Left lung (tissue), 10 donors: Measurements from ENCODE around the gene MFF. TPM values are rescaled to one million over a fixed set of nuclear protein-coding genes. Genes with fewer than 3 reads are reported as not detected.
A peak's percentile ranks its signal among the peaks of the same experiment; 100 is the strongest.

ENCODE experiments used
- ATAC-seq: fragments of 200-7000 bp; cut with Tn5 transposase; one replicate; pipeline ENCODE4 v1.9.1; 2020; ENCODE audit warnings: moderate library complexity
- DNase-seq, 4 donors: peaks; one replicate each; pipeline ENCODE4 v3.0.0-alpha.2; 2013 to 2020
- H3K27ac ChIP-seq, 2 donors: fragments of 200-600 bp; sonication (generic) in 1 of 2; one replicate each; pipeline versions ENCODE4 v1.5.0 to v1.8.0; 2020 to 2021
- H3K27me3 ChIP-seq, 2 donors: fragments of 200-600 bp; sonication (generic) in 1 of 2; one replicate each; pipeline versions ENCODE4 v1.5.0 to v1.8.0; 2020 to 2021
- H3K36me3 ChIP-seq, 2 donors: fragments of 200-600 bp; sonication (generic) in 1 of 2; one replicate each; pipeline versions ENCODE4 v1.5.0 to v1.8.0; 2020 to 2021
- H3K4me1 ChIP-seq, 2 donors: fragments of 200-600 bp; one replicate each; pipeline ENCODE4 v1.8.0; 2021
- H3K4me3 ChIP-seq, 2 donors: fragments of 200-600 bp; sonication (generic) in 1 of 2; one replicate each; pipeline versions ENCODE4 v1.5.0 to v1.8.0; 2020 to 2021; ENCODE audit warnings: mild to moderate bottlenecking in 1 of 2
- H3K9me3 ChIP-seq, 2 donors: fragments of 200-600 bp; sonication (generic) in 1 of 2; one replicate each; pipeline versions ENCODE4 v1.5.0 to v1.8.0; 2020 to 2021
- intact Hi-C, 2 donors: fragments of 100-400 bp; cut with DNase I; formaldehyde crosslinking; loops; one replicate each; pipeline versions ENCODE4 v1.11.2 to v1.14.2; 2022
- polyA plus RNA-seq, 6 donors: library from polyadenylated mRNA; unstranded; fragments of 120-200 nt; gene quantifications; one replicate each; pipeline ENCODE4 v1.2.1, GENCODE V29; 2013; ENCODE audit not compliant: insufficient read length in 6 of 6
- total RNA-seq, 2 donors: library from RNA; stranded (reverse); fragmentation: NEBNext Ultra II Directional; extraction: Animal tissue kit (Norgen Biotek cat#: 25700); gene quantifications; one replicate each; pipeline ENCODE4 v1.2.1, GENCODE V29; 2021
- TF ChIP-seq, protein P1 (sequence below), 2 donors: fragments of 200-600 bp; sonication (generic) in 1 of 2; IDR thresholded peaks; one replicate each; pipeline versions ENCODE4 v1.5.0 to v1.8.0; 2021; ENCODE audit warnings: antibody characterized with exemption in 2 of 2
- donor health status: DM: no; HTN: yes; CAD: no.
- donor health status: DM: no; HTN: no; CAD: no.

MFF gene
- total and polyA plus RNA-seq, 8 donors = 53.2 to 124 (median 106) TPM

DNA sequence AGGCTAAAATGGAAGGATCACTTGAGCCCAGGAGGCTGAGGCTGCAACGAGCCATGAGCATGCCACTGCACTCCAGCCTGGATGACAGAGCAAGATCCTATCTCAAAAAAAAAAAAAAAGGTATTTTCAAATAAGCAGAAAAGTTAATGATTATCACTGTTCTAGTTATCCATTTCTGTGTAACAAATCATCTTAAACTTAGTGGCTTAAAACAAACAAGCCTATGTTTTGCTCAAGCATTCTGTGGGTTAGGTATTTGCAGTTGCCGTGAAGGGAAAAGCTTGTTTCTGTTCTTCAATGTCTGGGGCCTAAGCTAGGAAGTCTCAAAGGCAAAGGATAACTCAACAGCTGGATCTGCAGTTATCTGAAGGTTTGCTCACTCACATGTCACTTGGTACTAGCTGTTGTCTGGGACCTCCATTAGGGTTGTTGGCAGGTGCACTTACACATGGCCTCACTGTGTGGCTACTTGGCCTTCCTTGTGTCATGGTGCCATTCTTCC, 14.1 kb downstream of the MFF start:
- DNase-seq (no peak), ATAC-seq (peak; percentile 31)
- Histone ChIP-seq H3K27ac (no peak overlapping the region), H3K4me3 (no peak overlapping the region), H3K4me1 (peaks cover 0 to 10% of the 10 kb centered on the region in 2 donors), H3K36me3 (peaks cover 0 to 48% of the 10 kb centered on the region in 2 donors), H3K27me3 (no peaks in the 10 kb centered on the region), H3K9me3 (no peaks in the 10 kb centered on the region)
- TF ChIP-seq, protein P1, sequence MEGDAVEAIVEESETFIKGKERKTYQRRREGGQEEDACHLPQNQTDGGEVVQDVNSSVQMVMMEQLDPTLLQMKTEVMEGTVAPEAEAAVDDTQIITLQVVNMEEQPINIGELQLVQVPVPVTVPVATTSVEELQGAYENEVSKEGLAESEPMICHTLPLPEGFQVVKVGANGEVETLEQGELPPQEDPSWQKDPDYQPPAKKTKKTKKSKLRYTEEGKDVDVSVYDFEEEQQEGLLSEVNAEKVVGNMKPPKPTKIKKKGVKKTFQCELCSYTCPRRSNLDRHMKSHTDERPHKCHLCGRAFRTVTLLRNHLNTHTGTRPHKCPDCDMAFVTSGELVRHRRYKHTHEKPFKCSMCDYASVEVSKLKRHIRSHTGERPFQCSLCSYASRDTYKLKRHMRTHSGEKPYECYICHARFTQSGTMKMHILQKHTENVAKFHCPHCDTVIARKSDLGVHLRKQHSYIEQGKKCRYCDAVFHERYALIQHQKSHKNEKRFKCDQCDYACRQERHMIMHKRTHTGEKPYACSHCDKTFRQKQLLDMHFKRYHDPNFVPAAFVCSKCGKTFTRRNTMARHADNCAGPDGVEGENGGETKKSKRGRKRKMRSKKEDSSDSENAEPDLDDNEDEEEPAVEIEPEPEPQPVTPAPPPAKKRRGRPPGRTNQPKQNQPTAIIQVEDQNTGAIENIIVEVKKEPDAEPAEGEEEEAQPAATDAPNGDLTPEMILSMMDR (IDR thresholded peaks at IDR 0.05) = no peak
- intact Hi-C loops = no loop called here

DNA sequence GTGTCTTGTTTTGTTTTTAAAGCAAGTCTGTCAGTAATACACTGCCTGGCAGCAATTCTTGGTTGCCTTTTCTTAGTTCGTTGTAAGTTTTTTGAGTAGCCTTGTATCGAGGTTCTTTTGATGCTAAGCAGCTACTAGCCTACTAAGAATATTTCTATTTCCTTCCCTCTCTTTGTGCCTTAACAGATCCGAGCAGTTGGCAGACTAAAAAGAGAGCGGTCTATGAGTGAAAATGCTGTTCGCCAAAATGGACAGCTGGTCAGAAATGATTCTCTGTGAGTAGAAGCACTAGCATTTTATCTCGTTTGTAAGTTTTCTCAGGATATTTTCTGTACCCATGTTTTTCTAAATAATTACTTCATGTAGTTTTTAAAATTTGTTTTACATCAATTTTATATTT, 15.1 kb downstream of the MFF start:
- intact Hi-C loops = no loop called here
- TF ChIP-seq, protein P1 (IDR thresholded peaks at IDR 0.05) = no peak
- no peaks in the 10 kb centered on the region for H3K9me3 ChIP-seq
- H3K4me1 ChIP-seq = peaks cover 0 to 9% of the 10 kb centered on the region in 2 donors
- peaks cover 0 to 38% of the 10 kb centered on the region in 2 donors for H3K36me3 ChIP-seq
- no peaks in the 10 kb centered on the region for H3K27me3 ChIP-seq
- DNase-seq (no peak), ATAC-seq (no peak)
- no peak overlapping the region for H3K4me3 ChIP-seq
- H3K27ac ChIP-seq = no peak overlapping the region

DNA sequence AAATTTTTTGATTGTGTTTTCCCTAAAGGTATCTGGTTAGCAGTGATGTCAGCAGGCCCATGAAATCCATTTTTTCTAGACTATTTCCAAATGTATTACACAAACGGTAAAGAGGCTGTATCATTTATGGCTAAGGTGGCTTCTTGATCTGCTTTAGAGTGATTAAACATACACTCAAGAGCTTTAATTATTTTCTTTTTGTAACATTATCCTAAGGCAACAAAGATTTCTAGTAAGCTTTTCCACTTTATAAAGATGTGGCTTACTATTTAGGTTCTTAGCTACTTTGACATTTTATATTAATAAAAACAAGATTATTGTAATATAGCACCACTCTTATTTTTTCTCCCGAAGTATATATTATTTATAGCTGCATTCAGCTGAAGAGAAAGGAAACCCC, 16.5 kb downstream of the MFF start:
- intact Hi-C loops = no loop called here
- Histone ChIP-seq H3K36me3 (peaks cover 0 to 27% of the 10 kb centered on the region in 2 donors), H3K27me3 (no peaks in the 10 kb centered on the region), H3K9me3 (no peaks in the 10 kb centered on the region), H3K4me1 (no peaks in the 10 kb centered on the region), H3K4me3 (no peak overlapping the region), H3K27ac (no peak overlapping the region)
- TF ChIP-seq, protein P1 (IDR thresholded peaks at IDR 0.05) = no peak
- ATAC-seq (no peak), DNase-seq (no peak)

DNA sequence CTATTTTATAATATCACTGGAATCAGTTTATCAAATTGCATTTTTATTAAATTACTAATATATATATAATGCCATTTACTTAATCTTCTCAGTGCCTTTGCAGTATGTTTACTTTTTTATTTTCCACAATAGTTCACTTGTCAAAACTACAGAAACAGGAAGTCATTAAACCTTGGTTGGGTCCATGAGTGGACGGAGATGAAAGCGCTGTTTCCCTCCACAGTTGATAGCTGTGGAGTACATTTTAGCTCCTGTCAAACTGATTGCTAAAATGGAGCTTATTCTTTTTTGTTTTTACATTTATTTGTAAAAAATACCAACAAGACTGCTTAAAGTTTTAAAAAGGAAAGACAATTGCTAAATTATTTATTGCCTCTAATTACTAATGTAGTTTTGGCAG, 19.2 kb downstream of the MFF start:
- H3K27me3 ChIP-seq = no peaks in the 10 kb centered on the region
- no peaks in the 10 kb centered on the region for H3K9me3 ChIP-seq
- DNase-seq = no peak
- H3K4me3 ChIP-seq = no peak overlapping the region
- intact Hi-C loops = no loop called here
- no peak overlapping the region for H3K27ac ChIP-seq
- H3K36me3 ChIP-seq = peaks cover 0 to 37% of the 10 kb centered on the region in 2 donors
- no peaks in the 10 kb centered on the region for H3K4me1 ChIP-seq
- no peak for ATAC-seq
- TF ChIP-seq, protein P1 (IDR thresholded peaks at IDR 0.05) = no peak

DNA sequence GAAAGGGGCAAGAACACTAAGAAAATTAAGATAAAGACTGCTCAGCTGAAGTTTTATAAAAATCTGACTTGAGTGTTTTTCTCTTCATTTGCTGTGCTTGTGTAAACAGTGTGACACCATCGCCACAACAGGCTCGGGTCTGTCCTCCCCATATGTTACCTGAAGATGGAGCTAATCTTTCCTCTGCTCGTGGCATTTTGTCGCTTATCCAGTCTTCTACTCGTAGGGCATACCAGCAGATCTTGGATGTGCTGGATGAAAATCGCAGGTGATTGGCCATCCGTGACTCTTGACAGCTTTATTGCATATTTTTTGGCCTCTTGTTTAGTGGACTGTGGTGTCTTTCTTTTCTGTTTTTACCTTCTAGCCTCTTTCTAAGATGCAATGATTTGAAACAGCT, 22.1 kb downstream of the MFF start:
- intact Hi-C loops = no loop called here

More for the DNA sequence above, 22.1 kb downstream of the MFF start:
- Histone ChIP-seq H3K4me3 (no peak overlapping the region), H3K9me3 (no peaks in the 10 kb centered on the region), H3K36me3 (peaks cover 0 to 37% of the 10 kb centered on the region in 2 donors), H3K27me3 (no peaks in the 10 kb centered on the region), H3K27ac (no peak overlapping the region), H3K4me1 (no peaks in the 10 kb centered on the region)
- no peak for DNase-seq
- TF ChIP-seq, protein P1 (IDR thresholded peaks at IDR 0.05) = no peak
- no peak for ATAC-seq
